ENCODE results near the gene CYP4F12.

DNA sequence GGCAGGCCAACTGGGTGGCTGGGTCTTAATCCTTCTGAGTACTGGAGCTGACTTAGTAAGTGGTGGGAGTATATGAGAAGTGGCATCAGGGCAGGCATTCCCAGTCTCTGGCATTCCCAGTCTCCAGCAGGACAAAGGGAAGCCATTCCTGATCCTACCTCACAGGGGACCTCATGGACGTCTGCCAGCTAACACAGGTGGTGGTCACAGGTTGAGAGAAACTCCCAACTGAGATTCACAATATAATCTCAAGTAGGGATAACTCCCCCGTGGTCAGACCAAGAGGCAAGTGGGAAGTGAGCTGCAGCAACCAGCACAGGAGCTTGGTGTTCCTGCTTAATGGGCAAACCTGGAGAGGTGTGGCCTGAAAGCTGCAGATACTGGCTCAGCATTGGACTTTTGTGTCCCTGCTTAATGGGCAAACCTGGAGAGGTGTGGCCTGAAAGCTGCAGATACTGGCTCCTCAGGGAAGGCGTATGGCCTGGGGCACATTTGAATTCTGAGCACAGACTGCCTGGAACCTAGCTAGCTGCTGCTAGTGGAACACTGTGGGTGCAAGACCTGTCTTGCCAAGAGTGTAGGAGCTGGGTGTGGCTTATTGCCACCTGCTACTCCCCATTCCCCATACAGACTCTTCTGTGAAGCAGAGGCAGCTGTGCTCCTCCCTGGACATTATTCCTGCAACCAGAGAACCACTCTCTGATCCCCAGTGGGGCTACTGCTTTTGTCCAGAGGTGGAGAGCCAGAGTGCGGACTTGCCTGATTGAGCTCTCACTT, 29.1 kb downstream of the CYP4F12 start:
- TF ChIP-seq, protein P1, sequence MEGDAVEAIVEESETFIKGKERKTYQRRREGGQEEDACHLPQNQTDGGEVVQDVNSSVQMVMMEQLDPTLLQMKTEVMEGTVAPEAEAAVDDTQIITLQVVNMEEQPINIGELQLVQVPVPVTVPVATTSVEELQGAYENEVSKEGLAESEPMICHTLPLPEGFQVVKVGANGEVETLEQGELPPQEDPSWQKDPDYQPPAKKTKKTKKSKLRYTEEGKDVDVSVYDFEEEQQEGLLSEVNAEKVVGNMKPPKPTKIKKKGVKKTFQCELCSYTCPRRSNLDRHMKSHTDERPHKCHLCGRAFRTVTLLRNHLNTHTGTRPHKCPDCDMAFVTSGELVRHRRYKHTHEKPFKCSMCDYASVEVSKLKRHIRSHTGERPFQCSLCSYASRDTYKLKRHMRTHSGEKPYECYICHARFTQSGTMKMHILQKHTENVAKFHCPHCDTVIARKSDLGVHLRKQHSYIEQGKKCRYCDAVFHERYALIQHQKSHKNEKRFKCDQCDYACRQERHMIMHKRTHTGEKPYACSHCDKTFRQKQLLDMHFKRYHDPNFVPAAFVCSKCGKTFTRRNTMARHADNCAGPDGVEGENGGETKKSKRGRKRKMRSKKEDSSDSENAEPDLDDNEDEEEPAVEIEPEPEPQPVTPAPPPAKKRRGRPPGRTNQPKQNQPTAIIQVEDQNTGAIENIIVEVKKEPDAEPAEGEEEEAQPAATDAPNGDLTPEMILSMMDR (optimal IDR thresholded peaks at IDR 0.05 in 1 of 3, IDR thresholded peaks at IDR 0.05 in 1 of 3, conservative IDR thresholded peaks at IDR 0.05 in 1 of 3; ENCODE audit: extremely low read depth in 1 of 3, insufficient read depth in 2 of 3, low read length in 3 of 3), result no peak
- TF ChIP-seq EZH2 (IDR thresholded peaks at IDR 0.05; ENCODE audit: low read length), result no peak

All from keratinocyte (primary cell).